Astrocyte of the spinal cord (primary cell): ENCODE measurements around the gene RO60.
"Not testable (repeated sequence)": the region's sequence is repeated elsewhere in the genome, so short reads cannot be mapped to it uniquely, and the experiment has no call there.

Source experiments
- DNase-seq: peaks from one replicate; pipeline ENCODE4 v3.0.0; 2011; ENCODE audit warnings: low read depth, low spot score
- H3K4me3 ChIP-seq: 2 replicates; pipeline ENCODE4 v1.5.1; 2011; ENCODE audit warnings: low read depth, mild to moderate bottlenecking, low read length, moderate library complexity
- in situ Hi-C: cut with HindIII; loops from 2 replicates; pipeline ENCODE4 v1.10.0; 2017; ENCODE audit warnings: low sequenced_read_pairs
- TF ChIP-seq, protein P1 (sequence below): IDR thresholded peaks from 2 replicates; pipeline ENCODE4 v1.5.1; 2012; ENCODE audit warnings: low read depth, mild to moderate bottlenecking, low read length, inconsistent platforms

Gene RO60

DNA sequence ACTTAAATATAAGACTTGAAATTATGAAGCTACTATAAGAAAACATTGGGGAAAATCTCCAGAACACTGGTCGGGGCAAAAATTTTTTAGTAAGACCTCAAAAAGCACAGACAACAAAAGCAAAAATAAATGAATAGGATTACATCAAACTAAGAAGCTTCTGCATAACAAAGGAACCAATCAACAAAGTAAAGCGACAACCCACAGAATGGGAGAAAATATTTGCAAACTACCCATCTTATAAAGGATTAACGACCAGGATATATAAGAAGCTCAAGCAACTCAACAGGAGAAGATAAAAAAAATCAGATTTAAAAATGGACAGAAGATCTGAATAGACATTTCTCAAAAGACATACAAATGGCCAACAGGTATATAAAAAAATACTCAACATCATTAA lies 19.4 kb upstream of the RO60 start:
- TF ChIP-seq, protein P1, sequence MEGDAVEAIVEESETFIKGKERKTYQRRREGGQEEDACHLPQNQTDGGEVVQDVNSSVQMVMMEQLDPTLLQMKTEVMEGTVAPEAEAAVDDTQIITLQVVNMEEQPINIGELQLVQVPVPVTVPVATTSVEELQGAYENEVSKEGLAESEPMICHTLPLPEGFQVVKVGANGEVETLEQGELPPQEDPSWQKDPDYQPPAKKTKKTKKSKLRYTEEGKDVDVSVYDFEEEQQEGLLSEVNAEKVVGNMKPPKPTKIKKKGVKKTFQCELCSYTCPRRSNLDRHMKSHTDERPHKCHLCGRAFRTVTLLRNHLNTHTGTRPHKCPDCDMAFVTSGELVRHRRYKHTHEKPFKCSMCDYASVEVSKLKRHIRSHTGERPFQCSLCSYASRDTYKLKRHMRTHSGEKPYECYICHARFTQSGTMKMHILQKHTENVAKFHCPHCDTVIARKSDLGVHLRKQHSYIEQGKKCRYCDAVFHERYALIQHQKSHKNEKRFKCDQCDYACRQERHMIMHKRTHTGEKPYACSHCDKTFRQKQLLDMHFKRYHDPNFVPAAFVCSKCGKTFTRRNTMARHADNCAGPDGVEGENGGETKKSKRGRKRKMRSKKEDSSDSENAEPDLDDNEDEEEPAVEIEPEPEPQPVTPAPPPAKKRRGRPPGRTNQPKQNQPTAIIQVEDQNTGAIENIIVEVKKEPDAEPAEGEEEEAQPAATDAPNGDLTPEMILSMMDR: no peak
- no peak overlapping the region for H3K4me3 ChIP-seq
- no peak for DNase-seq
- in situ Hi-C loops: no loop called here

DNA sequence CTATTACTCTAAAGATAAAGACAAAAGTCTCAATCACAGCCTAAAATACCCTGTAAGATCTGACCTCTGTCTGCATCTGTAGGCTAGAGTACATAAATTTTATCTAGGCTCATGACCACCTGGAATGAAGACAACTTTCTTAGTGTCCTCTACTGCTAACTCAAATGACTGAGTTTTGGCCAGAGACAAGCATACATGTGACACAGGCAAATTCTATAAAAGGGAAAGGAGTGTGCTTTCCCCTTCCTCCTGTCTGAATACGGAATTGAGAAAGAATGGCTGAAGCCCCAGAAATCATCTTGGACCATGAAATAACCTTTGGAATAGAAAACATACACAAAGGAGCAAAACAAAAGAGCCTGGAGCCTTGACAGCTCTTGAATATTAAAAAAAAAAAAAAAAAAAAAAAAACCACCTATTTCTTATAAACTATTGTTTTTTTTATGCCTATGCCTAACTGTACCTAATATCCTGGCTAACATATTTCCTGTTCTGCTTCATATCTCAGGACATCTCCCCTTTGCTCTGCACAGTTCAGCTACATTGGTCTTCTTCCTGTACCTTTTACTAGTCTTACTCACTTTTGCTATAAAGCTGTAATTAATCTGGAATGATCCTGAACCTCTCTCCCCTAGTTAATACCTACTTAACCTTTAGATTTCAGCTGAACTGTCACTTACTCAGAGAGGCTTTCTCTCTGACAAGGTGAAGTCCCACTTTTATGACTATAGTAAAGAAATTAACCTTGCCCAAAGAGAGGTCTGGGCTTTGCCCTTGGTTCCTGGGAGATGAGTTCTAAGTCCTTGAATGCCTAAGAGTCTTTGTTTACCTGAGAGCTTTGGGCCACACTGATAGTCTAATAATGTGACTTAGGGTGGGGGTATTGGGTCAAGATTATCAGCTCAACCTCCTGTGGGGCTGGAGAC lies 16.4 kb upstream of the RO60 start:
- in situ Hi-C loops: no loop called here
- no peak for DNase-seq
- no peak overlapping the region for H3K4me3 ChIP-seq
- TF ChIP-seq, protein P1: no peak

DNA sequence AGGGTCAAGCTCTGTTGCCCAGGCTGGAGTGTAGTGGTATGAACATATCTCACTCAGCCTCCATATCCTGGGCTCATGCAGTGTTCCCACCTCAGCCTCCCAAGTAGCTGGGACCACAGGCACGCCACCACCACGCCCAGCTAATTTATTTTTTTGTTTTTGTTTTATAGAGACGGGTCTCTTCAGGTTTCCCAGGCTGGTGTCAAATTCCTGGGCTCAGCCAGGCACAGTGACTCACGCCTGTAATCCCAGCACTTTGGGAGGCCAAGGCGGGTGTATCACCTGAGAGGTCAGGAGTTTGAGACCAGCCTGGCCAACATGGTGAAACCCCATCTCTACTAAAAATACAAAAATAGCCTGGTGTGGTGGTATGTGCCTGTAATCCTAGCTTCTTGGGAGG lies 10.5 kb upstream of the RO60 start:
- DNase-seq, H3K4me3 ChIP-seq, in situ Hi-C loops: not testable (repeated sequence)

DNA sequence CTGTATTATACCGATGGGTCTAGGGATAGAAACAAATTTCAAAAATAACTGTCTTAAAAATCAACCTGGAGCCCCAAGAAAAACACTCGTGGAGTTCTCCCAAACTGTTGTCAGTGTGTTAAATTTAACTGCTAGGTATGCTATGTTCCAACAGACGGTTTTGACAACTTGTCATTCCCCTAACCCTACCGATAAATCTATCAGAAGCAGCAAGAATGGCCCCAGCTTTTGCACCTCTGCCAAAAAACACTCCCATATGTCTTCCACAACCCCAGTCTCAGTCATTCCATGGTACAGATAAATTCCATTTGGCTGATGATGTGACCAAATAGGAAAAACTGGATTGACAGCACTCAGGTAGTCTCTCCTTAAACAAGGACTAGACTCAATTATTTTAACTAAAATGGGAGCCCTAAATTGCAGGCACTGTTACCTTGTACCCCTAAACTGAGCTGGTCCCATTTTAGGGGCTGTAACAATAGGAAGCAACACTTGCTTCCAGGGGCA lies 5.2 kb upstream of the RO60 start:
- TF ChIP-seq, protein P1: no peak
- in situ Hi-C loops: no loop called here
- DNase-seq: no peak
- H3K4me3 ChIP-seq: no peak overlapping the region

DNA sequence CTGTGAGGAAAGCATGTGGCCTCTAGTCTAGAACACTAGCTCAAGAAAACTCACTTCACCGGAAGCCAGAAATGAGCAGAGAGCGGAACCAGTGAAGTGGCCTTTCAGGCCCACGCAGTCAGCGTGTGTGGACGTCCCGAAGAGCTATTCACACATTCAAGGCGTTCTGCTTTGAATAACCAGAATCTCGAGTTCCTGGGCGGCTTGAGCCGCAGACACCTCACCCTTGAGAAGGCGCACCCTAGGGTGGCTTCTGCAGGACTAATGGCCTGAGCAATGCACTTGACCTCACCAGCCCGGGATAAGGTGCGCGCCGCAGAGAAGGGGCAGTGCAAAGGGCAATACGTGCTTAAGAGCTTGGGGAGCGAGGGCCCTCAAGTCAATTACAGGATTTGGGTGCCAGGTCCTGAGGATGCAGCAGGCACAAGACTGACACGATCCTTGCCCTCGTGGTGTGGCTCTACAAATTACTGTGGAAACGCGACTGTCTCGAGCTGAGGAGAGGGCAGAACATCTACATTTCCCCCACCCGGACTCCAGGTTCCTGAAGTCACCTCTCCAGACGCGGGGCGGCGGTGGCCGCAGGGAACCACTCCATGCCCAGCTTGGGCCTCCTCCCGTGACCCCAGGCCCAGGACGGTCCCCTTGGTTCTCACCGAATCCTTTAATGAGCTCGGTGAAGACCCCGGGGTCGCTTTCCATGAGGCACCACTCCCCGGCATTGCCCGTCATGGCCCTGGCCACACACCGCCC lies 707 bp upstream of the RO60 start:
- in situ Hi-C loops: no loop called here
- TF ChIP-seq, protein P1: no peak
- peak overlapping the region; percentile 86 for H3K4me3 ChIP-seq
- peak; percentile 52 for DNase-seq

DNA sequence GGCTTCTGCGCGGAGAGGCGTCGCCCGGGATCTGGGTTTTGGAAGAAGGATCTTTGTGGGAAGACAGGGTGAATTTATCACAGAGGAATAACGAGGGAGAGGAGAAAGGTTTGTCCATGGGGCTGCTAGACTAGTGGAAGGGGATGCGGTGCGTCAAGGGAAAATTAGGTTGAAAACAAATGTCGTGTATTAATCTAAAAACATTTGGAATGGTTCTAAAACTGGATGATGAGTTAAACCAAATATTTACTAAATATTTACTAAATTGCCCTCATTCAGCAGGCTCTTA lies 647 bp downstream of the RO60 start:
- TF ChIP-seq, protein P1: no peak
- DNase-seq: no peak
- peak overlapping the region; percentile 86 for H3K4me3 ChIP-seq
- in situ Hi-C loops: no loop called here

DNA sequence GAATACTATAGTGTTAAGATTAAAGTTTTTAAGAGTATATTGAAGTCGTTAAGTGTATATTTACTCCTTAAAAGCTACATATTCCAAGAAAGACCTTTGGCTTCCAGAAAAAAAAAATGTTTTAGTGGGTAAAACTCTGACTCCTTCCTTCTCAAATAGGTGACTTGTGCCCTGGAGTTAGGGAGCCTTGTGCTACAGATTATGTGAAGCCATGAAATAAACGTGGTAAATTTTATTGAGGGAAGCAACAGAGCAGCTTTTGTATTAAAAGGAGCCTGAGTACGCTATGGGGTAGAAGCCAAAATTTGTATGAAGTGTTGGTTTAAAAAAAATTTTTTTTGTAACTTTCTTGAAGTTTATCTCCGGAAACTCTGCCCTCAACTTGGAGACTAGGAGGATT lies 994 bp downstream of the RO60 start:
- no peak for DNase-seq
- in situ Hi-C loops: no loop called here
- TF ChIP-seq, protein P1: no peak
- H3K4me3 ChIP-seq: peak overlapping the region; percentile 86
